Activated T-helper 17 cell treated with anti-CD3 and anti-CD28 coated beads, Interleukin-2, amount 50 U/mL, for 72 hours (primary cell): ENCODE measurements around the gene SULT1C2. TPM values are rescaled to one million over a fixed set of nuclear protein-coding genes. Genes with fewer than 3 reads are reported as not detected.
"Not testable (repeated sequence)": the region's sequence is repeated elsewhere in the genome, so short reads cannot be mapped to it uniquely, and the experiment has no call there.

ENCODE experiments used
- ATAC-seq: fragments of 150-1000 bp; cut with Tn5 transposase; replicated peaks from 2 replicates; pipeline ENCODE4 v1.10.0; 2021; ENCODE audit warnings: mild to moderate bottlenecking, moderate library complexity
- H3K27ac Mint-ChIP-seq: one replicate; pipeline ENCODE4 v1.8.0; 2022; ENCODE audit warnings: mixed read lengths
- H3K27me3 Mint-ChIP-seq: one replicate; pipeline ENCODE4 v1.8.0; 2022; ENCODE audit warnings: mixed read lengths
- H3K36me3 Mint-ChIP-seq: one replicate; pipeline ENCODE4 v1.8.0; 2022; ENCODE audit warnings: low read depth, mild to moderate bottlenecking, mixed read lengths
- H3K4me1 Mint-ChIP-seq: one replicate; pipeline ENCODE4 v1.8.0; 2022; ENCODE audit warnings: mixed read lengths
- H3K4me3 Mint-ChIP-seq: one replicate; pipeline ENCODE4 v1.8.0; 2022; ENCODE audit warnings: mild to moderate bottlenecking, mixed read lengths
- H3K9me3 Mint-ChIP-seq: one replicate; pipeline ENCODE4 v1.8.0; 2022; ENCODE audit warnings: mixed read lengths
- total RNA-seq, 2 donors: library from RNA; stranded (reverse); gene quantifications; one replicate each; pipeline ENCODE4 v1.2.3, GENCODE V29; 2022

SULT1C2 gene
- total RNA-seq, 2 donors from 2014 or later = not detected

DNA sequence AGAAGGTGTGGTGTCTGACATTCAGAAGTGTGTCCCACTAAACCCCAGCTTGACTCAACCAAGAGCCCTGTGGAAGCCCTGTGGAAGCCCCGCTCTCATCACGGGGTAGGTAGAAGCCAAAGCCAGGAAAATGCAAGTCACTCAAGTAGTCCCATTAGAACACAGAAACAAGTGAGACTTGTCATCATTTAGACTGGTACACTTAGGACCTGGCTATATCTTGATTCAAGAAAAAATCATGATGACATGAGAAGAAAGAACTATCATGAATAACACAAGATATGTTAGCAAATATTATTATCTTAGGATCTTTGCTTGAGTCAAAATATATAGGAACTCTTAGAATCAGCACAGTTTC is 60.9 kb downstream of the SULT1C2 start:
- H3K27ac Mint-ChIP-seq = no peak overlapping the region
- no peak for ATAC-seq
- peaks cover 3% of the 10 kb centered on the region for H3K27me3 Mint-ChIP-seq
- no peaks in the 10 kb centered on the region for H3K4me1 Mint-ChIP-seq
- no peak overlapping the region for H3K4me3 Mint-ChIP-seq
- H3K36me3 Mint-ChIP-seq = no peaks in the 10 kb centered on the region
- no peaks in the 10 kb centered on the region for H3K9me3 Mint-ChIP-seq

DNA sequence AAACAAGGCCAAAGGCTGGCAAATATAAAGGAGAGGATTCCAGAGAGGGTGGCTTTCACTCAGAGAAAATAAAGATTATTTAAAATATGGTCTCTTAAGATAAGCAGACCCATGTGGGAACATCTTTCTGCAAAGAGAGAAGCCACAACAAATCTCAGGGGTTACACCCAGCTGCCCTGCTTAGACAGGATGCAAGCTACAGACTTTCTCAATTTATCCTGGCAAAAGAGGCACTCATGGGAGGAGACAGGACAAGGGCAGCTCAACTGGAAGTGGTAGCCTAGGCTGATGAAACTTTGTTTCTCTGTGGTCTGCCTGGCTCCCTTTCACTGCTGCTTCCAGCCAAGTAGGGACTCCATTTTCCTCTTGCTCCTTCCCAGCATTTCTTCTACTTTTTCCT is 63.2 kb downstream of the SULT1C2 start:
- H3K27me3 Mint-ChIP-seq = peaks cover 3% of the 10 kb centered on the region
- no peak overlapping the region for H3K4me3 Mint-ChIP-seq
- H3K36me3 Mint-ChIP-seq = no peaks in the 10 kb centered on the region
- no peak for ATAC-seq
- H3K27ac Mint-ChIP-seq = no peak overlapping the region
- H3K4me1 Mint-ChIP-seq = no peaks in the 10 kb centered on the region
- no peaks in the 10 kb centered on the region for H3K9me3 Mint-ChIP-seq

DNA sequence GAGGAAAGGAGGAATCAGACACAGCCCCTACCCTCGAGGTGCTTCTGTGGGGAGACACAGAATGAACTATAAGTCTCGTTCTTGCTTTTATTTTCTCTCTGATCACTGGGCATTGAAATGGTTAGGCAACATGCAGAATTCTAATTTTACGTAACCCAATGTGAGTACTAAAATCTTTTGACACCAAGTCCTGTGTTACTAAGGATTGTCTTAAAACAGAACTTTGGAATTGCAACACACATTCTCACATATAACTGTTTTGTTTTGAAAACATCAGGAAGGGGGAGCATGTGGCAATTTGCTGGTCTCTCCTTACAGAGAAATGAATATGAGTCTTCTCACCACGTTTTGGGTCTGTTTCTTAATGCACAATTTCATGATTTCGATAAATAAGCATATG is 65.4 kb downstream of the SULT1C2 start:
- H3K4me1 Mint-ChIP-seq = no peaks in the 10 kb centered on the region

DNA sequence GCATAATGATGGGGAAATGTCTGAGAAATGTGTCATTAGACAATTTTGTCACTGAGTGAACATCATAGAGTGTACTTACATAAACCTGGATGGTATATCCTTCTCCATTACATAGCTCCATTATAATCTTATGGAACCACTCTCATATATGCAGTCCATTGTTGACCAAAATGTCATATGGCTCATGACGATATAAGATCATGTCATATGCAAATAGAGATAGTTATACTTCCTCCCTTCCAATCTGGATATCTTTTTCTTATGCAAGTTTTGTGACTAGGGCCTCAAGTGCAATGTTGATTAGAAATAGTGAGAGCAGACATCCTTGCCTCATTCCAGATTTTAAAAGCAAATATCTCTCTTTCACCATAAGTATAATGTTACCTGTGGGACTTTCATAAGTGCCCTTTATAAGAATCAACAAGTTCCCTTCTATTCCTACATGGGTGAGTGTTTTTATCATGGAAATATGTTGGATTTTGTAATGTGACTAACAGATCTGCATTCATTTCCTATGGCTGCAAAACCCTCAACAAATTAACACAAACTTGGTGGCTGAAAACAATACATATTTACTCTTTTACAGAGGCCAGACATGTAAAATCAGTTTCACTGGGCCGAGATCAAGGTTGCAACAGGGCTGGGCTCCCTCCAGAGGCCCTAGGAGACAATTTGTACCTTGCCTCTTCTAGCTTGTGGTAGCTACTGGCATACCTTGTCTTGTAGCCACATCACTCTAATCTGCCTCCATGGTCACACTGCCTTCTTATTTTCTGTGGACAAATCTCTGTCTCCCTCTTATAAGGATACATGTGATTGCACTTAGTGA is 67.4 kb downstream of the SULT1C2 start:
- ATAC-seq = no peak
- Mint-ChIP-seq H3K4me3 (no peak overlapping the region), H3K27ac (no peak overlapping the region), H3K9me3 (no peaks in the 10 kb centered on the region), H3K27me3 (peaks cover 31% of the 10 kb centered on the region), H3K4me1 (no peaks in the 10 kb centered on the region), H3K36me3 (no peaks in the 10 kb centered on the region)

More for the DNA sequence above, 65.4 kb downstream of the SULT1C2 start:
- H3K36me3 Mint-ChIP-seq = no peaks in the 10 kb centered on the region
- ATAC-seq = no peak
- no peak overlapping the region for H3K27ac Mint-ChIP-seq
- H3K4me3 Mint-ChIP-seq = no peak overlapping the region
- H3K9me3 Mint-ChIP-seq = no peaks in the 10 kb centered on the region
- H3K27me3 Mint-ChIP-seq = peaks cover 16% of the 10 kb centered on the region

- not testable (repeated sequence) for ATAC-seq, H3K27ac Mint-ChIP-seq, H3K36me3 Mint-ChIP-seq, H3K9me3 Mint-ChIP-seq, H3K4me3 Mint-ChIP-seq, H3K4me1 Mint-ChIP-seq
- peaks cover 40% of the 10 kb centered on the region for H3K27me3 Mint-ChIP-seq
These were observed 70.6 kb downstream of the SULT1C2 start for GRCh38 chr2:108359336-108359735.

Other genes with a start within 250 kb of the SULT1C2 start
- gene SULT1C3, start 48.9 kb upstream of the SULT1C2 start, total RNA-seq = not detected
- not detected for gene SULT1C4, start 89.1 kb downstream of the SULT1C2 start, total RNA-seq
- gene GCC2, start 160.3 kb downstream of the SULT1C2 start, total RNA-seq = 10 to 100 TPM; 32.4 to 62.9 TPM
- gene LIMS1, start 245.6 kb downstream of the SULT1C2 start, total RNA-seq = 100 to 1,000 TPM; 146 to 186 TPM